GM21360 (cell line): Measurements from ENCODE around the gene TNK1.
"Not testable (repeated sequence)": the region's sequence is repeated elsewhere in the genome, so short reads cannot be mapped to it uniquely, and the experiment has no call there.

Source experiments
- ATAC-seq: cut with Tn5 transposase; IDR thresholded peaks from one replicate; pipeline ENCODE4 v1.9.1; 2021; ENCODE audit warnings: mild to moderate bottlenecking, moderate library complexity; ENCODE audit not compliant: unreplicated experiment

TNK1 gene

DNA sequence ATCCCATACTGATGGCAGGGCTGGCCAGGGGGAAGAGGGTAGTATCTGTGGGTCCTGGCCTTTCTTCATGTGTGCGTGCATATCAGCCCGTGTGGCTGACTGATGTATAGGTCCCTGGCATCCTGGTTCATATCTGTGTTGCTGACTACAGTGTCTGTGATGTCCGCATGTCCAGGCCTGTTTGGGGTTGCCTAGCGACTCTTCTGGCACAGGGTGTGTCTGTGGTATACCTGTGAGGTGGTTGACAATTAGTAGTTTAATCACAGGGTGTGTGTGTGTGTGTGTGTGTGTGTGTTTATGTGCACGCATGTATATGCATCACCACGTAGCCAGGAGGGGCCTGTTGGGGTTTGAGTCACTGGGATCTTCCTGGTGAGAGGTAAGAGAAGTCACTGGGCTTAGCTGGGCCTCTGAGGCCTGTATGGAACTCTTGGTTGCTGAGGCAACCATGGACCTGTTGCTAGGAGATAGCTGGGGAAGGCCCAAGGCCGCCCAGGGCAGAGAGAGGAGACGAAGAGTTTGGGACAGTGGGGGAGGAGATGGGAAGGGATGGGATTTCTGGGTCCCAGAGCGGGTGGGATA lies 26.5 kb upstream of the TNK1 start:
- no peak for ATAC-seq

DNA sequence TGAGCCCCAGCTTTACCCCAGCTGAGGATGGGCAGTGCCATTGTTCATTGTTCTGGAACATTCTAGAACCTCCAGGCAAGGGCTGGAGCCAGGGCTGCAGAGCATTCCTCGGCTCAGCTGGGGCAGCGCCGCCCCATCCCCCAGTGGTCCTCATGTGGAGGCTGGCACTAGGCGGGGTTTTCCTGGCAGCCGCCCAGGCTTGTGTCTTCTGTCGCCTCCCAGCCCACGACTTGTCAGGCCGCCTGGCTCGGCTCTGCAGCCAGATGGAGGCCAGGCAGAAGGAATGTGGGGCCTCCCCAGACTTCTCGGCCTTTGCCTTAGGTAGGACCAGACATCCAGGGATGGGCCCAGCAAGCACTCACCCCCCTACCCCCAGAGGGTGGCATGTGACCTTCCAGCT lies 25.8 kb upstream of the TNK1 start, which contains the start of gene TMEM95:
Gene TMEM95, plus strand, starts transcription at position 104 of the 400 bp plus-strand sequence. Its CDS starts 49 bp downstream, at position 153.
- no peak for ATAC-seq

DNA sequence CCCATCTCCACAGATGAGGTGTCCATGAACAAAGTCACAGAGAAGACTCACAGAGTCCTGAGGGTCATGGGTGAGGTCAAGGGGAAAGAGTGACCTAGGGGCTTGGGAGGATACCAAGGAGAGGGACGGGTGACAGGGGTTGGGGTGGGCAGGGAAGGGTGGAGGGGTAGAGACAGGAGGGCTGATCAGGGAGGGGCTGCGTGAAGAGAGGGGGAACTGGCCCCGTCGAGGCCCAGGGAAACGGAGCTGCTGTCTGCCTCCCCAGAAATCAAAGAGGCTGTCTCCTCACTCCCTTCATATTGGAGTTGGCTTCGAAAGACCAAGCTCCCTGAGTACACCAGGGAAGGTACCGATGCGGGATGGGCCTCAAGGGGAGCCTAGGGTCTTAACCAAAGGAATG lies 25.3 kb upstream of the TNK1 start:
- ATAC-seq = no peak

DNA sequence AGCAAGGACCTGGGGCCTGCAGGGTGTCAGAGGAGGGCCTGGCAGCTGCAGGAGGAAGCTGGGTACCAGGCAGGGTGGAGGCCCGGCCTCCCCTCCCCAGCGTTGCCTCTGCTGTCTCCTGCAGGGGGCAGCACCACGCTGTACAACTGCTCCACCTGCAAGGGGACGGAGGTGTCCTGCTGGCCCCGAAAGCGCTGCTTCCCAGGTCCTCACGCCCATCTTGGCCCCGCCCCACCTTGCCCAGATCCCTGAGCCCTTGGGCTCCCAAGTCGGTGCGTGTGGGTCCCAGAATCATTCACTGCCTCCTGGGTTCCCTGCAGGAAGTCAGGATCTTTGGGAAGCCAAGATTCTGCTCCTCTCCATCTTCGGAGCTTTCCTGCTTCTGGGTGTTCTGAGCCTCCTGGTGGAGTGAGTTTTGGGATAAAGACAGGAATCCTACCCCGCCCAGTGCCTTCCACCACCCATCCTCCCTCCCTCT lies 24.8 kb upstream of the TNK1 start:
- no peak for ATAC-seq

DNA sequence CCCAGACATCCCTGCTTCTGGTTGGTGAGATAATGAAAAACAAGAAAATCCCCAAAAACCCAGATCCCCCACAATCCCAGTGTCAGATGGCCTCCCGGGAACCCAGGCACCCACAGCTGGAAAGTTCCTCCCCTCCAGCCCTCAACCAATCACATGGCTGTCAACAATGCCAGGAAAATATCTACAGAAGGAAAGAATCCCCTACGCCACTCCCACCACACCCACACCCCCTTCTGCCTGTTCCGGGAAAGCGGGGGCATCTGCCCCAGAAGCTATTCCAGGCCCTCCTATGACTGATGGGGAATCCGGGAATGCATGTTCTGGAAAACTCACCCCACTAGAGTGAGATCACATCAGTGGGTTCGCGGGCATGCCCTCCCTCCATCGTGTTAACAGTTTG lies 24.1 kb upstream of the TNK1 start:
- no peak for ATAC-seq

DNA sequence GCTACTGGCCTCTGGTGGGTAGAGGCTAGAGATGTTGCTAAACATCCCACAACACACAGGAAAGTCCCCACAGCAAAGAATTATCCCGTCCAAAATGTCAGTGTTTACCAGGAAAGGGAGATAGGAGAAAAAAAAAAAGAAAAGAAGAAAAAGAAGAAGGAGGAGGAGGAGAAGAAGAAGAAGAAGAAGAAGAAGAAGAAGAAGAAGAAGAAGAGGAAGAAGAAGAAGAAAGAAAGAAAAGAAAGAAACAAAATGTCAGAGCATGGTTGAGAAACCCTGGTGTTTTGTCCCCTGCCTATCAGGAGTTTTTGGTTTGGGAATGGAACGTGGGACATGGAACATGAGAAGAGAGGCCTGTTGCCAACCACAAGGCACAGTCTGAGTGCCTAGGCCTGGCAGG lies 23.5 kb upstream of the TNK1 start:
- no peak for ATAC-seq

DNA sequence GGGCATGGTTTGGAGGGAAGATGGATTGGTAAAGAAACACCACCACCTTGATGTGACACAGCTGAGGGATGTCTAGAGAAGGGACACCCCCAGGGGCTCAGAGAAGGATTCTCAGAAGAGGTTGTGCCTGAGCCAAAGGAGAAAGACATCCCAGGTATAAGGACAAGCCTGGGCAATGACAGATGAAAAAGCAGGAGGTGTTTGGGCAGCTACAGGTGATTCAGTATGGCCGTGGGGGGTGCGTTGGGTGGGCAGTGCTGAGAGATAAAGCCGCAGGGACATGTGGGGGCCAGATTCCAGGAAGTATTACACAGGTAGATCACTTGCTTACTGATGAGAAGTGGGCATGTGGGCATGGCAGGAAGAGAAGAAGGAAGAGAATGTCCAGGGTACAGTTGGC lies 19.0 kb upstream of the TNK1 start:
- ATAC-seq = no peak

DNA sequence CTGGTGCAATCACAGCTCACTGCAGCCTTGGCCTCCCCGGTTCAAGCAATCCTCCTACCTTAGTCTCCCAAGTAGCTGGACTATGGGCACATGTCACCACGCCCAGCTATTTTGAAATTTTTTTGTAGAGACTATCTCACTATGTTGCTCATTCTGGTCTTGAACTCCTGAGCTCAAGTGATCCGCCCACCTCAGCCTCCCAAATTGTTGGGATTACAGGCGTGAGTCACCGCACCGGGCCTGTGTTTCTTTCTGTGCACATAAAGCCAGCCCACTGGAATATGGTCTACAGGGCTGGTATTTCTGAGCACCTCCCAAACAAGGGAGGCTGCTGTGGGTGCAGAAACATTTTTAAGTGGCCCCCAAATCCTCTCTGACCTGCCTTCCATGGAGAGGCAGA lies 17.6 kb upstream of the TNK1 start:
- ATAC-seq = no peak

DNA sequence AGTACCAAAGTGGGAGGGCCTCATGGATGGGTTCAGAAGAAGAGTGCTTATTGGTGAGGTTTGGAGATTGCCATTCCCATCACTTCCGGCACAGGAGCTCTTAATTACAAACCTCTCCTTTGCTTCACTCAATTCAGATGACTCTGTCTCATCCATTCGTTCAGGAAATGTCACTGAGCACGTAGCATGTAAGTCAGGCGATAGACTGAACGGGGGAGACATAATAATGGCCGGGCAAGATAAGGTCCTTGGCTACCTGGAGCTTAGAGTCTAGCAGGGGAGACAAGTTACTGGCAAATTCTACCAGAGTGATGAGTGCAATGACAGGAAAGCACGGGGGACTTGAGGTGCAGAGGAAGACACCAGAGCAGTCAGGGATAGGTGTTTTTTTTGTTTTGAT lies 14.9 kb upstream of the TNK1 start:
- not testable (repeated sequence) for ATAC-seq

DNA sequence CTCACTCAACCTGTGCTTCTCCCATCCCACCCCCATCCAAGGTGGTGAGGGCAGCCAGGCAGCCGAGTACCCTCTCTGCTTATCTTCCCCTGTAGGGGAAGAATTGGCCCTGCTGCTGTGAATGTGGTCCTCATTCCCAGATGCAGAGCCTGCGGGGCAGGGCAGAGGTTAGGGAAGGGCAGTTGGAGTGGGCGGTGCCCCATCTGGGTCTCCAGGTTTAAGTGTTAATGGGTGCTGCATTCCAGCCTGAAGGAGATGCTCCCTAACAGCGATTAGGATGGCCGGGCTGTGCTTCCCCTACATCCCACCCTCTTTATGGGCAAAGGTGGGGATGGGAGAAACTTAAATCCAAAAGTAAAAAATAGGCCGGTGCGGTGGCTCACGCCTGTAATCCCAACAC lies 13.8 kb upstream of the TNK1 start:
- no peak for ATAC-seq

DNA sequence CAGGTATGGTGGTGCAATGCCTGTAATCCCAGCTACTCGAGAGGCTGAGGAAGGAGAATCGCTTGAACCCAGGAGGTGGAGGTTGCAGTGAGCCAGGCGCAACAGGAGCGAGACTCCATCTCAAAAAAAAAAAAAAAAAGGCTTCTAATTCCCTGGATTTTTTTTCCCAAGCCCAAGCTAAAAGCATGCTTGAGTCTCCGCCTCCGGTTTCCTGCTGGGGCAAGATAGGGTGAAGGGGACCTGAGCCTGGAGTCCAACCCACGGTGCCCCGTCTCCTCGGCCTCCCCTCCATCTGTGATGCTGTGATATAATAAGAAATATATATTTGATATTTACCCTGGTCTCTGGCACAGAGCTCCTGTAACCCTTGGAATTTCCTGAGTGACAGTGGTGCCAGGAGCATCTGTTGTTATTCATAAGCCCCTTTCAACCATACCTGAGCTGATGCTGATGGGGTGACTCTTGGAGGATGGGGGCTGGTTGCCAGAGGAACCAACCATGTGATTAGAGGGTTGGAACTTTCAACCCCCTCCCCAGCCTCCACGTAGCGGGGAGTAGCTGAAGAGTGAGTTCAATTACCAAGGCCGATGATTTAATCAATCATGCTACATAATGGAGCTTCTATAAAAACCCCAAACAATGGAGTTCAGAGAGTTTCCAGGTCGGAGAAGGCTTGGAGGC lies 12.8 kb upstream of the TNK1 start:
- ATAC-seq = no peak

DNA sequence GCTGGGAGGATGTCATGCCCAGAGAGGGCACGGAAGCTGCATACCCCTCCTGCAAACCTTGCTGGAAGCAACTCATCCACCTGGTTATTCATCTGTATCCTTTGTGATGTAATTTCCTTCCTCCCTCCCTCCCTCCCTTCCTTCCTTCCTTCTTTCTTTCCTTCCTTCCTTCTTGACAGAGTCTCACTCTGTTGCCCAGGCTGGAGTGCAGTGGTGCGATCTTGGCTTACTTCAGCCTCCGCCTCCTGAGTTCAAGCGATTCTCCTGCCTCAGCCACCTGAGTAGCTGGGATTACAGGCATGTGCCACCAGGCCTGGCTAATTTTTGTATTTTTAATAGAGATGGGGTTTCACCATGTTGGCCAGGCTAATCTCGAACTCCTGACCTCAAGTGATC lies 12.3 kb upstream of the TNK1 start:
- ATAC-seq = not testable (repeated sequence)

DNA sequence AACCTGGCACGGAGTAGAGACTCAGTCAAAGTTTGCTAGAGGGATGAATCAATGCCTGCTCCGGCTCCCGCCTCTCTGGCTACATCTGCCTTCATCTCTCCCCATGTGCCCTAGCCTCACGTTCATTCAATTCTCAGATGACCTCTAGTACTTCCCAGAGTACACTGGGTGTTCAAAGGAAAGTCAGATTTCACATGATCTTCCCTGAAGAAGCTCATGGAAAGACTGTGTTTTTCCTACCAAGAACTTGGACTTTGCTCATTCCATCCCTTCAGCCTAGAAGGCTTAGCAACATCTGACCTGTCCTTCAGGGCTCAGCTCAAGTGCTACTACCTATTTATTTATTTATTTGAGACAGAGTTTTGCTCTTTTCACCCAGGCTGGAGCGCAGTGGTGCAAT lies 11.1 kb upstream of the TNK1 start:
- no peak for ATAC-seq

DNA sequence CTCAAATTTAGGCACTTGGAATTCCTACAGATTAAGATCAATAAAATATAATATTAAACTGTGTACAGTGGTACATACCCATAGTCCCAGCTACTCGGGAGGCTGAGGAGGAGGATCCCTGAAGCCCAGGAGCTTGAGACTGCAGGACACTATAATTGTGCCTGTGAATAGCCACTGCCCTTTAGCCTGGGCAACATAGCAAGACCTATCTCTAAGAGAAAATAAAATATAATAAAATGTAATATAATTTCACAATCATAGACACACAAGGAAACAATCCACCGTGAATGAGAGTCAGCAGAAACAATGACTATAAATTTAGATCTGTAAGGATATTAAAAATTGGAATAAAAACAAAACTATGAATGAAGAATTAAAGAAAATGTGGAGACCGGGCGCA lies 10.0 kb upstream of the TNK1 start:
- ATAC-seq = no peak

DNA sequence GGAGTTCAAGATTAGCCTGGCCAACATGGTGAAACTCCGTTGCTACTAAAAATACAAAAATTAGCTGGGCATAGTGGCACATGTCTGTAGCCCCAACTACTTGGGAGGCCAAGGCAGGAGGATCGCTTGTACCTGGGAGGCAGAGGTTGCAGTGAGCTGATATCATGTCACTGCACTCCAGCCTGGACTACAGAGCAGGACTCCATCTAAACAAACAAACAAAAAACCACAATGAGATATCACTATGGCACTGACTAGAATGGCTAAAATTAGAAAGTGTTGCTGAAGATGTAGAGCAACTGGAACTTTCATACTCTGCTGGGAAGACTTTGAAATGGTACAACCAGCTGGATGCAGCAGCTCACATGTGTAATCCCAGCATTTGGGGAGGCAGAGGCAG lies 6.5 kb upstream of the TNK1 start:
- ATAC-seq = no peak

DNA sequence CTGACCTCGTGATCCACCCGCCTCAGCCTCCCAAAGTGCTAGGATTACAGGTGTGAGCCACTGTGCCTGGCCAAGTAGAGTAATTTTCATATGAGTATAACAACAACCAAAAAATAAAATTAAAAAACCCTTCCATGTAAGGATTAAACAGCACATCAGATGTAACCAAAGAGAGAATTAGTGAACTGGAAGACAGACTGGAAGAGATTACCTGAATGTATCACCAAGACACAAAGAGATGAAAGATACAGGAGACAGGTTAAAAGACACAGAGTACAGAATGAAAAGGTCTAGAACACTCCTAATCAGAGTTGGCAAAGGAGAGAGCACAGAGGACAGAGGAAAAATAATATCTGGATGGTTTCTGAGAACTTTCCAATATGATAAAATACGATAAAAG lies 1.8 kb upstream of the TNK1 start:
- ATAC-seq = no peak

DNA sequence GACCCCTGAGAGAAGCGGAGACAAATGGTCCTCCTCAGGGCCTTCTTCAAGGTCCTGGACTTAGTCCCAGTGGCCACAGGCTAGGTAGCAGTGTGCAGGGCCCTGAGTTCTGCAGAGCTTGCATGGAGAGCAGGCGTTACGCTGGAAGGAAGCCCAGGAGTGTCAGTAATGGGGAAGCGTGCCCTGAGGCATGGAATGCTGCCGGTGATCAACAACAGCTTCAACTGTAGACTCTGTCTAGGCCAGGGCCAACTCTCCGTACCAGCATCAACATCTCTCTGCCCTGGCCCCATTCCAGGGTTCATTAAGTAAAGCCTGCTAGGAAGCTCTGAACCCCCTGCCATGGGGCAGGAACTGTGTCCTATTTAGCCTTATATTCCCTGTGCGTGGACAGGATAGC lies 568 bp upstream of the TNK1 start:
- no peak for ATAC-seq

DNA sequence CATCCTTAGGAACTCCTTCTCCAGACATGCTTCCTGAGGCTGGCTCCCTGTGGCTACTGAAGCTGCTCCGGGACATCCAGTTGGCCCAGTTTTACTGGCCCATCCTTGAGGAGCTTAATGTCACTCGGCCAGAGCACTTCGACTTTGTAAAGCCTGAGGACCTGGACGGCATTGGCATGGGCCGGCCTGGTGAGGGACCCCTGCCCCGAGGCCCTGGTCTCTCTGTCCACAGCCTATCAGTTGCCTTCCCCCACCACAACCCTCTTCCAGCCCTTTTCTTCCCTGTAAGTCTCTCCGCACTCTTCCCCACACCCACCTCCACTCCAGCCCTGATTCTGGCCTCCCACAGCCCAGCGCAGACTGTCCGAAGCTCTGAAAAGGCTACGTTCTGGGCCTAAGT lies 2.0 kb downstream of the TNK1 start:
- ATAC-seq = no peak

DNA sequence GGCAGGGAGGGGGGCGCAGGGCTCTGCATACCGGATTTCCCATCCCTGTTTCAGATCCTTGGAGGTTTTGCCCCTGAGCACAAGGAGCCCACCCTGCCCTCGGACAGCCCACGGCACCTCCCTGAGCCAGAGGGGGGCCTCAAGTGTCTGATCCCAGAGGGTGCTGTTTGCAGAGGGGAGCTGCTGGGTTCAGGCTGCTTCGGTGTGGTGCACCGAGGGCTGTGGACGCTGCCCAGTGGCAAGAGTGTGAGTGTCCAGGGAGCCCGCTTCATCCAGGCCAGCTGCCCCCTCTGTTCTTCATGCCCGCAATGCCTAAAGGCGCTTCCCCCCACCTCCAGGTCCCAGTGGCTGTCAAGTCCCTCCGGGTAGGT lies 2.5 kb downstream of the TNK1 start:
- no peak for ATAC-seq

DNA sequence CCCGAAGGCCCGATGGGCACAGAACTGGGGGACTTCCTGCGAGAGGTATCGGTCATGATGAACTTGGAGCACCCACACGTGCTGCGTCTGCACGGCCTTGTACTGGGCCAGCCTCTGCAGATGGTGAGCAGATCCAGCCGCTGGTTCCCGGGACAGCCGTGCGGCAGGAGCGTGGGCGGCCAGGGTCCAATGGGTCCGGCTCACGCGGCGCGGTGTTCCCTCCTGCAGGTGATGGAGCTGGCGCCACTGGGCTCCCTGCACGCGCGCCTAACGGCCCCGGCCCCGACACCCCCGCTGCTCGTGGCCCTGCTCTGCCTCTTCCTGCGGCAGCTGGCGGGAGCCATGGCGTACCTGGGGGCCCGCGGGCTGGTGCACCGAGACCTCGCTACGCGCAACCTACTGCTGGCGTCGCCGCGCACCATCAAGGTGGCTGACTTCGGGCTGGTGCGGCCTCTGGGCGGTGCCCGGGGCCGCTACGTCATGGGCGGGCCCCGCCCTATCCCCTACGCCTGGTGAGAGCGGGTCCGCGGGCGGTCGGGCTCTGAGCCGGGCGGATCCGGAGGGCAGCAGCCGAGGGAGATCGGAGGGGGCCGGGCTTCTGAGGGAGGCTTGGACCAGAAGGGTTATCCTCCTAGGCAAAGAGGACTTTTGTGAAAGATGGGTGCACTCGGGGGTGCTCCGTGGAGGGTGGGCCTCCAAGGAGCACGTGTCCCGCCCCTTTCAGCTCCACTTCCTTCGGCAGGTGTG lies 3.0 kb downstream of the TNK1 start:
- peak; percentile 48 for ATAC-seq

DNA sequence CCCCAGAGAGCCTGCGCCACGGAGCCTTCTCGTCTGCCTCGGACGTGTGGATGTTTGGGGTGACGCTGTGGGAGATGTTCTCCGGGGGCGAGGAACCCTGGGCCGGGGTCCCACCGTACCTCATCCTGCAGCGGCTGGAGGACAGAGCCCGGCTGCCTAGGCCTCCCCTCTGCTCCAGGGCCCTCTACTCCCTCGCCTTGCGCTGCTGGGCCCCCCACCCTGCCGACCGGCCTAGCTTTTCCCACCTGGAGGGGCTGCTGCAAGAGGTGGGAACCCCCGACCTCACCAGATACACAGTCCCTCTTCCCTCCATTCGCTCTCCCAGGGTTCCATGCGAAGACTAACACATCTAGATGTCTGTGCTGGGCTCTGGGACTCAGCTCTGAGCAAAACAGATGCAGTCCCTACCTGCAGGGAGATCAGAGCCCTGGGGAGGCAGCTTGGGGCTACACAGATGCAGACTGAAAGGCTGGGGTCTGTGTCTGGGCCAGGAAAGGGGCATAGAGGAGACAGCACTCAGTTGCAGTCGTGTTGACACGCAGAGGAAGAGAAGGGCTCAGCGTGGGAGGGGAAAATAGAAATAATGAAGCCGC lies 3.7 kb downstream of the TNK1 start:
- no peak for ATAC-seq

DNA sequence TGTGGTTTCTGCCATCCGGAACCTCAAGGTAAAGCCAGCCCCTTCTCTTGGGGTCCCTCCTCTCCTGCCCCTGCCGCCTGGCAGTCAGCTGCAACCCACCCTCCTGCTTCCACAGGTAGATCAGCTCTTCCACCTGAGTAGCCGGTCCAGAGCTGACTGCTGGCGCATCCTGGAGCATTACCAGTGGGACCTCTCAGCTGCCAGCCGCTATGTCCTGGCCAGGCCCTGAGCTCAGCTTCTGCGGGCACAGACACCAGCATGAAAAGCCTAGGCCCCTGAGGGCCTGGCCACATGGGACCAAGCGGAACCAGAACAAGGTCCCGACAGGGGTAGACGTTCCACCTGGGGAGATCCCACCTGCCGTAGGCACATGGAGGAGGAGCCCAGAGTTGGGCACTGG lies 8.0 kb downstream of the TNK1 start:
- no peak for ATAC-seq
